GM21619 (cell line): Measurements from ENCODE around the gene BAX.

ENCODE experiments used
- ATAC-seq: cut with Tn5 transposase; IDR thresholded peaks from one replicate; pipeline ENCODE4 v1.9.1; 2021; ENCODE audit not compliant: unreplicated experiment

BAX gene

GRCh38 chr19:49011194-49011593, 56.5 kb downstream of the BAX start:
- ATAC-seq: no peak
